ENCODE measurements around the gene SVIL. TPM values are rescaled to one million over a fixed set of nuclear protein-coding genes. Genes with fewer than 3 reads are reported as not detected.
A peak's percentile ranks its signal among the peaks of the same experiment; 100 is the strongest.
"Not testable (repeated sequence)": the region's sequence is repeated elsewhere in the genome, so short reads cannot be mapped to it uniquely, and the experiment has no call there.

The SVIL gene
- total RNA-seq, 1 donor from 2014 or later = 258 TPM

- peak; percentile 51 for DNase-seq (ENCODE audit: extremely low spot score, unreplicated experiment)
- H3K36me3 Mint-ChIP-seq (ENCODE audit: unreplicated experiment) = peaks cover 20% of the 10 kb centered on the region
- no peak for TF ChIP-seq CTCF (IDR thresholded peaks at IDR 0.05)
- no peaks in the 10 kb centered on the region for H3K27me3 Mint-ChIP-seq (ENCODE audit: unreplicated experiment)
- peaks cover 32% of the 10 kb centered on the region for H3K4me1 Mint-ChIP-seq (ENCODE audit: unreplicated experiment)
- H3K27ac Mint-ChIP-seq (ENCODE audit: unreplicated experiment) = no peak overlapping the region
- no peak overlapping the region for H3K4me3 Mint-ChIP-seq (ENCODE audit: unreplicated experiment)
- H3K9me3 Mint-ChIP-seq (ENCODE audit: unreplicated experiment) = no peaks in the 10 kb centered on the region
These were observed 22.1 kb downstream of the SVIL start for GRCh38 chr10:29612657-29613056.

- Mint-ChIP-seq H3K4me3 (ENCODE audit: unreplicated experiment) (no peak overlapping the region), H3K36me3 (ENCODE audit: unreplicated experiment) (peaks cover 18% of the 10 kb centered on the region), H3K4me1 (ENCODE audit: unreplicated experiment) (peaks cover 32% of the 10 kb centered on the region), H3K27ac (ENCODE audit: unreplicated experiment) (no peak overlapping the region), H3K9me3 (ENCODE audit: unreplicated experiment) (no peaks in the 10 kb centered on the region), H3K27me3 (ENCODE audit: unreplicated experiment) (no peaks in the 10 kb centered on the region)
- peak; percentile 34 for DNase-seq (ENCODE audit: extremely low spot score, unreplicated experiment)
- no peak for TF ChIP-seq CTCF (IDR thresholded peaks at IDR 0.05)
These were observed 22.9 kb downstream of the SVIL start for GRCh38 chr10:29611781-29612381.

GRCh38 chr10:29610876-29611647 is 23.7 kb downstream of the SVIL start:
- DNase-seq (ENCODE audit: extremely low spot score, unreplicated experiment) = no peak
- Mint-ChIP-seq H3K9me3 (ENCODE audit: unreplicated experiment) (no peaks in the 10 kb centered on the region), H3K27ac (ENCODE audit: unreplicated experiment) (no peak overlapping the region), H3K36me3 (ENCODE audit: unreplicated experiment) (peaks cover 18% of the 10 kb centered on the region), H3K4me1 (ENCODE audit: unreplicated experiment) (peaks cover 32% of the 10 kb centered on the region), H3K27me3 (ENCODE audit: unreplicated experiment) (no peaks in the 10 kb centered on the region), H3K4me3 (ENCODE audit: unreplicated experiment) (no peak overlapping the region)
- TF ChIP-seq CTCF (IDR thresholded peaks at IDR 0.05) = no peak

GRCh38 chr10:29610331-29610730 is 24.4 kb downstream of the SVIL start:
- not testable (repeated sequence) for DNase-seq (ENCODE audit: extremely low spot score, unreplicated experiment); H3K4me3 Mint-ChIP-seq (ENCODE audit: unreplicated experiment); H3K9me3 Mint-ChIP-seq (ENCODE audit: unreplicated experiment); H3K27me3 Mint-ChIP-seq (ENCODE audit: unreplicated experiment); H3K27ac Mint-ChIP-seq (ENCODE audit: unreplicated experiment)
- H3K4me1 Mint-ChIP-seq (ENCODE audit: unreplicated experiment) = peaks cover 32% of the 10 kb centered on the region
- H3K36me3 Mint-ChIP-seq (ENCODE audit: unreplicated experiment) = peaks cover 18% of the 10 kb centered on the region

- Mint-ChIP-seq H3K4me3 (ENCODE audit: unreplicated experiment) (no peak overlapping the region), H3K9me3 (ENCODE audit: unreplicated experiment) (no peaks in the 10 kb centered on the region), H3K27ac (ENCODE audit: unreplicated experiment) (no peak overlapping the region), H3K4me1 (ENCODE audit: unreplicated experiment) (peaks cover 32% of the 10 kb centered on the region), H3K36me3 (ENCODE audit: unreplicated experiment) (peaks cover 18% of the 10 kb centered on the region), H3K27me3 (ENCODE audit: unreplicated experiment) (no peaks in the 10 kb centered on the region)
- DNase-seq (ENCODE audit: extremely low spot score, unreplicated experiment) = no peak
- no peak for TF ChIP-seq CTCF (IDR thresholded peaks at IDR 0.05)
These were observed 25.1 kb downstream of the SVIL start for GRCh38 chr10:29609696-29610095.
